B cell (primary cell): ENCODE data around the gene CALHM3. TPM values are rescaled to one million over a fixed set of nuclear protein-coding genes. Genes with fewer than 3 reads are reported as not detected.

ENCODE experiments used
- ATAC-seq: fragments of 200-7000 bp; cut with Tn5 transposase; one replicate; pipeline ENCODE4 v1.10.0; 2021; ENCODE audit warnings: low read depth, mild to moderate bottlenecking, moderate number of reproducible peaks, moderate library complexity
- CTCF ChIA-PET: fragments of 350-600 bp; sonication (Branson Sonifier 250); formaldehyde crosslinking; loops from one replicate; lab custom pipeline; 2021; ENCODE audit warnings: antibody characterized with exemption, inconsistent platforms; lab: Charles Lee
- POLR2A ChIA-PET: fragments of 350-600 bp; sonication (Branson Sonifier 250); formaldehyde crosslinking; loops from one replicate; lab custom pipeline; 2021; ENCODE audit warnings: antibody characterized with exemption; lab: Charles Lee
- DNase-seq: peaks from one replicate; pipeline ENCODE4 v3.0.0; 2013
- H2AFZ ChIP-seq: 2 replicates; pipeline ENCODE4 v1.6.1; 2012; ENCODE audit warnings: mild to moderate bottlenecking, low read depth, low read length; ENCODE audit not compliant: insufficient read depth, poor library complexity, severe bottlenecking
- H3K27ac ChIP-seq, 2 donors: 1 replicate in 1 of 2; 2 replicates in 1 of 2; pipeline ENCODE4 v1.5.1; 2012 to 2013; ENCODE audit warnings: low read length in 2 of 2, mild to moderate bottlenecking in 2 of 2, moderate library complexity in 1 of 2
- H3K27me3 ChIP-seq, 4 experiments: fragments of 200-600 bp in 1 of 4; sonication (generic) in 1 of 4; replicated peaks in 1 of 4; 1 replicate in 2 of 4; 2 replicates in 2 of 4; pipeline versions ENCODE4 v1.6.1 to v1.7.0; 2013 to 2016; ENCODE audit warnings: low read length in 3 of 4, mild to moderate bottlenecking in 2 of 4, mixed read lengths in 1 of 4, moderate library complexity in 1 of 4; ENCODE audit not compliant: insufficient read depth in 4 of 4, control insufficient read depth in 3 of 4; ENCODE audit errors: control extremely low read depth in 1 of 4
- H3K36me3 ChIP-seq, 2 experiments: replicated peaks in 1 of 2; 1 replicate in 1 of 2; 2 replicates in 1 of 2; pipeline versions ENCODE4 v1.6.1 to v1.7.1; 2013; ENCODE audit warnings: low read length in 1 of 2; ENCODE audit not compliant: insufficient read depth in 2 of 2, control insufficient read depth in 1 of 2; ENCODE audit errors: control extremely low read depth in 1 of 2, extremely low read depth in 1 of 2
- H3K4me1 ChIP-seq, 2 donors: fragments of 200-600 bp in 1 of 2; sonication (generic) in 1 of 2; 1 replicate in 1 of 2; 2 replicates in 1 of 2; pipeline versions ENCODE4 v1.5.1 to v1.6.1; 2013 to 2017; ENCODE audit warnings: low read length in 2 of 2; ENCODE audit not compliant: control insufficient read depth in 2 of 2, insufficient read depth in 2 of 2
- H3K4me2 ChIP-seq: replicated peaks from 2 replicates; pipeline ENCODE3; 2012; ENCODE audit warnings: mild to moderate bottlenecking, low read depth, low read length; ENCODE audit not compliant: poor library complexity, severe bottlenecking
- H3K4me3 ChIP-seq, 5 experiments: fragments of 200-600 bp in 1 of 5; sonication (generic) in 1 of 5; 1 replicate in 3 of 5; 2 replicates in 2 of 5; pipeline versions ENCODE4 v1.5.1 to v1.7.0; 2011 to 2016; ENCODE audit warnings: low read length in 4 of 5, mild to moderate bottlenecking in 4 of 5, low read depth in 2 of 5, control low read depth in 1 of 5, moderate library complexity in 1 of 5; ENCODE audit not compliant: insufficient read depth in 1 of 5; ENCODE audit errors: control extremely low read depth in 1 of 5, extremely low read depth in 1 of 5
- H3K79me2 ChIP-seq: fragments of 200-600 bp; sonication (generic); one replicate; pipeline ENCODE4 v1.6.0; 2016; ENCODE audit warnings: low read length; ENCODE audit not compliant: control insufficient read depth, insufficient read depth
- H3K9ac ChIP-seq: fragments of 200-600 bp; sonication (generic); 2 replicates; pipeline ENCODE4 v1.6.1; 2017; ENCODE audit warnings: mild to moderate bottlenecking, low read length, moderate library complexity
- H3K9me3 ChIP-seq, 3 donors: one replicate each; pipeline versions ENCODE4 v1.6.1 to v1.7.1; 2013; ENCODE audit warnings: low read length in 2 of 3; ENCODE audit not compliant: control insufficient read depth in 2 of 3, insufficient read depth in 1 of 3; ENCODE audit errors: control extremely low read depth in 1 of 3
- H4K20me1 ChIP-seq: 2 replicates; pipeline ENCODE4 v1.6.0; 2012; ENCODE audit warnings: mild to moderate bottlenecking, low read length; ENCODE audit not compliant: insufficient read depth, control insufficient read depth, poor library complexity, severe bottlenecking
- H3K27ac Mint-ChIP-seq: one replicate; pipeline ENCODE4 v1.8.0; 2021; ENCODE audit warnings: mixed read lengths
- H3K27me3 Mint-ChIP-seq: one replicate; pipeline ENCODE4 v1.8.0; 2021; ENCODE audit warnings: mixed read lengths
- H3K4me1 Mint-ChIP-seq: one replicate; pipeline ENCODE4 v1.8.0; 2021; ENCODE audit warnings: mixed read lengths
- H3K4me3 Mint-ChIP-seq: one replicate; pipeline ENCODE4 v1.8.0; 2021; ENCODE audit warnings: mixed read lengths
- H3K9me3 Mint-ChIP-seq: one replicate; pipeline ENCODE4 v1.8.0; 2022; ENCODE audit warnings: mixed read lengths; ENCODE audit not compliant: insufficient read depth
- CTCF ChIP-seq: fragments of 200-600 bp; IDR thresholded peaks from one replicate; pipeline ENCODE4 v1.8.0; 2022; ENCODE audit warnings: antibody characterized with exemption, mild to moderate bottlenecking
- EZH2 ChIP-seq: IDR thresholded peaks from 2 replicates; pipeline ENCODE4 v1.6.1; 2012; ENCODE audit warnings: borderline replicate concordance, low read depth, mild to moderate bottlenecking, moderate library complexity, low read length; ENCODE audit not compliant: insufficient read depth, poor library complexity, severe bottlenecking
- WGBS: methylation state at CpG from one replicate; pipeline ENCODE4 v1.1.5; 2013; ENCODE audit warnings: missing lambda C conversion rate; ENCODE audit not compliant: insufficient coverage; 5-methylcytosine and 5-hydroxymethylcytosine counted together
- intact Hi-C: fragments of 100-400 bp; cut with micrococcal nuclease; formaldehyde crosslinking; loops from one replicate; pipeline ENCODE4 v1.10.0; 2022
- polyA plus RNA-seq: library from polyadenylated mRNA; depleted of rRNA; stranded (reverse); fragments of >200 nt; gene quantifications from 2 replicates; pipeline ENCODE4 v1.2.3, GENCODE V29; 2012
- total RNA-seq, 2 donors: library from RNA; stranded (reverse); fragments of 120-200 nt in 1 of 2; gene quantifications; 1 replicate in 1 of 2; 2 replicates in 1 of 2; pipeline versions ENCODE4 v1.2.3 to v1.2.4, GENCODE V29; 2013 to 2022

CALHM3 gene
- total and polyA plus RNA-seq, 2 donors (not counting 1 experiment from before 2014, with no cell fraction given), result not detected

DNA sequence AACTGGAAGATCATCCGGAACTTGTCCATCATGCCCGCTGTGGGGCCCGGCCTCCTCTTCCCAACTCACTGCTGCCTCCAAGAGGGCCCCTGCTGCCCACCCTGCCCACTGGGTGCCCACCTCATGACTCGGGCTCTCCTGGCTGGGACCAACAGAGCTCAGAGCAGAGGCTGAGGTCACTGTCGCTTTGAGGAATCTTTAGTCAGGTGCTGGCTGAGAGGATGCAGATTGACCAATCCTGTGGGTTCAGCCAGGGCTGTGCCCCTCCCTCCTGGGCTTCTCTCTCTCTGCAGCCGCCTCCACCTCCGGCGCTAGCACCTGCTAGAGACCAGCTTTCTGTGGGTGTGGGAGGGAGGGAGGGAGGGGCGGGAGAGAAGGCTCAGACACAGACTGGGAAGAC is 20.3 kb downstream of the CALHM3 start, which contains the start of gene CALHM1:
CALHM1 (minus strand) TSS at position 181 of the 400 bp plus-strand sequence; CDS start at position 32, 149 bp downstream.
- H3K27ac ChIP-seq, result no peak within 1 kb of the TSS
- peak within 1 kb of the TSS in 1 of 5 experiments; percentile 9 for H3K4me3 ChIP-seq
- H4K20me1 ChIP-seq, result no peaks in the 10 kb centered on the region
- H3K4me3 Mint-ChIP-seq, result peak within 1 kb of the TSS; percentile 39
- intact Hi-C loops, result no loop called here
- H3K27me3 ChIP-seq, result no peaks in the 10 kb centered on the region
- ChIA-PET CTCF (interaction anchor here (1.3 kb wide), 1 partner anchor 43 kb away, joined by 4 read pairs; no protein-coding TSS in a partner anchor), POLR2A (interaction anchor here (0.6 kb wide), 2 partner anchors 12 to 31 kb away, joined by 3 to 5 read pairs; no protein-coding TSS in a partner anchor)
- no peaks in the 10 kb centered on the region for H3K9me3 ChIP-seq
- no peaks in the 10 kb centered on the region for H3K9me3 Mint-ChIP-seq
- H3K27ac Mint-ChIP-seq, result peak within 1 kb of the TSS; percentile 3
- H3K4me1 ChIP-seq, result peaks cover 3 to 18% of the 10 kb centered on the region in 2 donors
- ATAC-seq (peak; percentile 63), DNase-seq (no peak)
- no peak within 1 kb of the TSS for H2AFZ ChIP-seq
- no peak within 1 kb of the TSS for H3K9ac ChIP-seq
- no peaks in the 10 kb centered on the region for H3K79me2 ChIP-seq
- 53% methylated on average over 7 of the region's 9 CpGs for WGBS
- no peaks in the 10 kb centered on the region for H3K27me3 Mint-ChIP-seq
- peak within 1 kb of the TSS; percentile 21 for H3K4me2 ChIP-seq
- H3K36me3 ChIP-seq, result no peaks in the 10 kb centered on the region
- TF ChIP-seq EZH2, result no peak
- no peak for TF ChIP-seq CTCF
- peaks cover 17% of the 10 kb centered on the region for H3K4me1 Mint-ChIP-seq

DNA sequence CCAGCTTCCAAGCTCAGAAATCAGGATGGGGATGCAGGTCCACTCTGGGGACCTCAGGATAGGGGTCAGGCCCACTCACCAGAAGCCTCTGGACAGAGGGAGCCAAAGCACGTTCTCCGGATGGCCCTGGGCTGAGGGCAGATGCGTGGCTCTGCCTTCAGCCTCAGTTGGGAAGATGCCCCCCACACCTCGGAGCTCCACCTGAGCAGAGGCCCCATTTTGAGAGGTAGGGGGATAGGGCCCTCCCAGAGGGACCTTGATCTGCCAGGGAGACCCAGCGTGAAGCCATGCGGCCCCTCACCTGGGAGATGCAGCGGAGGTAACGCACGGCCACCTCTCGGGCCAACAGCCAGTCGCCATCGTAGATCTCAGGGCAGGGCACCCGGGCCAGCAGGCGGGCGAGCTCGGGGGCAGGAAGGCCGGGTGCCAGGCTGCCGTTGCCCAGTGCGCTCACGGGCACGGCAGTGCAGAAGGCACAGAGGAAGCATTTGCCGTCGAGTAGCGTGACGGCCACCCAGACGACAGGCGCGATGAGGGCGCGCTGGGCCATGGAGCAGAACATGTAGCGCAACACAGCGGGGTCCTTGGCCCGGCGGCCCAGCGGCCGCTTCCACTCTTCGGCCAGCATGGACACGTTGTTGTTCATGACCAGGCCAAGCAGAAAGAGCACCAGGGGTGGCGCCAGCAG is 21.0 kb downstream of the CALHM3 start:
- Histone ChIP-seq H3K4me3 (peak overlapping the region in 1 of 5 experiments; percentile 9), H3K36me3 (no peaks in the 10 kb centered on the region), H3K79me2 (no peaks in the 10 kb centered on the region), H4K20me1 (no peaks in the 10 kb centered on the region), H3K27me3 (peaks cover 0 to under 1% (median 0%) of the 10 kb centered on the region in 4 experiments), H3K4me1 (peaks cover 3 to 18% of the 10 kb centered on the region in 2 donors), H3K9me3 (no peaks in the 10 kb centered on the region), H3K27ac (no peak overlapping the region), H3K4me2 (no peak overlapping the region), H3K9ac (no peak overlapping the region), H2AFZ (no peak overlapping the region)
- DNase-seq (no peak), ATAC-seq (no peak)
- Mint-ChIP-seq H3K9me3 (no peaks in the 10 kb centered on the region), H3K4me1 (peaks cover 21% of the 10 kb centered on the region), H3K27me3 (no peaks in the 10 kb centered on the region), H3K27ac (no peak overlapping the region), H3K4me3 (peak overlapping the region; percentile 34)
- TF ChIP-seq CTCF, result no peak
- TF ChIP-seq EZH2, result no peak
- 96% methylated on average over 39 of the region's 39 CpGs for WGBS
- ChIA-PET POLR2A (no interaction called here), CTCF (interaction anchor here (1.3 kb wide), 1 partner anchor 42 kb away, joined by 4 read pairs; no protein-coding TSS in a partner anchor)
- intact Hi-C loops, result no loop called here
